Ascending aorta (tissue), 2 donors: Measurements from ENCODE around the gene MYO5C. TPM values are rescaled to one million over a fixed set of nuclear protein-coding genes. Genes with fewer than 3 reads are reported as not detected.
"Not testable (repeated sequence)": the region's sequence is repeated elsewhere in the genome, so short reads cannot be mapped to it uniquely, and the experiment has no call there.

Experiments
- DNase-seq, 2 donors: peaks; one replicate each; pipeline ENCODE4 v3.0.0-alpha.2; 2019; ENCODE audit warnings: low spot score in 2 of 2
- H3K27ac ChIP-seq, 2 donors: fragments of 200-600 bp; sonication (generic); one replicate each; pipeline ENCODE4 v1.5.1; 2016 to 2017; ENCODE audit warnings: mild to moderate bottlenecking in 1 of 2
- H3K27me3 ChIP-seq: fragments of 200-600 bp; sonication (generic); one replicate; pipeline ENCODE4 v1.5.1; 2017
- H3K36me3 ChIP-seq, 2 donors: fragments of 200-600 bp; sonication (generic); one replicate each; pipeline ENCODE4 v1.5.1; 2016
- H3K4me1 ChIP-seq, 2 donors: fragments of 200-600 bp; sonication (generic); one replicate each; pipeline ENCODE4 v1.5.1; 2016 to 2017; ENCODE audit warnings: mild to moderate bottlenecking in 1 of 2
- H3K4me3 ChIP-seq, 2 donors: fragments of 200-600 bp; sonication (generic); one replicate each; pipeline ENCODE4 v1.5.1; 2016 to 2017; ENCODE audit warnings: mild to moderate bottlenecking in 1 of 2
- H3K9me3 ChIP-seq, 2 donors: fragments of 200-600 bp; sonication (generic); one replicate each; pipeline ENCODE4 v1.5.1; 2016
- CTCF ChIP-seq, 3 experiments: fragments of 200-600 bp in 2 of 3; fragments of 450-650 bp in 1 of 3; sonication (generic) in 2 of 3; IDR thresholded peaks; one replicate each; pipeline ENCODE4 v1.5.1; 2016 to 2019; ENCODE audit warnings: antibody characterized with exemption in 3 of 3, mild to moderate bottlenecking in 1 of 3, moderate library complexity in 1 of 3
- intact Hi-C: fragments of 100-400 bp; cut with DNase I; formaldehyde crosslinking; loops from one replicate; pipeline ENCODE4 v1.15.1; 2023
- total RNA-seq: library from RNA; depleted of rRNA; stranded (reverse); fragments of >200 nt; gene quantifications from one replicate; pipeline ENCODE4 v1.1.0, GENCODE V29; 2016

MYO5C gene
- total RNA-seq, 1 donor from 2014 or later, result 11.0 TPM

- TF ChIP-seq CTCF (IDR thresholded peaks at IDR 0.05), result no peak
- intact Hi-C loops, result no loop called here
- no peak for DNase-seq
- no peaks in the 10 kb centered on the region for H3K36me3 ChIP-seq
- H3K27me3 ChIP-seq, result no peaks in the 10 kb centered on the region
- H3K4me1 ChIP-seq, result no peaks in the 10 kb centered on the region
- no peak overlapping the region for H3K27ac ChIP-seq
- H3K4me3 ChIP-seq, result no peak overlapping the region
- H3K9me3 ChIP-seq, result no peaks in the 10 kb centered on the region
Observed at GRCh38 chr15:52289629-52290081, 5.9 kb downstream of the MYO5C start.

DNA sequence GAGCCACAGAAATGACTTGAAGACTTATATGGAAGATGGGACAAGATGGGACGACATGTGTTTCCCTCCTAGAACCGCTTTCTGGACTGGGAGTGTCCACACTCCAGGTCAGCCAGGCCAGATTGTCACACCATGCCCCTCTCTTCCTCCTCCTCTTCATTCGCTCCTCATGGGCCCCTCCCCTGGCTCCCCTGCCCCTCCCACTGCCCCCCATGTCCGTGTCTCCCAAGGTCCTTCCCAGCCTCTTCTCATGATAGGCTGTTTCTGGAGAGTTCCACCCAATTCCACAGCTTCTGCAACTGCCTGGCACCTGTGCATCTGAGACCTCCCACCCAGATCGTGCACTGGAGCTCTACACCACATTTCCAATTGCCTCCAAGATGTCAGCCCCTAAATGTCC, 6.6 kb downstream of the MYO5C start:
- Histone ChIP-seq H3K27me3 (no peaks in the 10 kb centered on the region), H3K36me3 (no peaks in the 10 kb centered on the region), H3K9me3 (no peaks in the 10 kb centered on the region), H3K4me3 (no peak overlapping the region), H3K4me1 (no peaks in the 10 kb centered on the region), H3K27ac (no peak overlapping the region)
- intact Hi-C loops, result no loop called here
- no peak for TF ChIP-seq CTCF (IDR thresholded peaks at IDR 0.05)
- no peak for DNase-seq

DNA sequence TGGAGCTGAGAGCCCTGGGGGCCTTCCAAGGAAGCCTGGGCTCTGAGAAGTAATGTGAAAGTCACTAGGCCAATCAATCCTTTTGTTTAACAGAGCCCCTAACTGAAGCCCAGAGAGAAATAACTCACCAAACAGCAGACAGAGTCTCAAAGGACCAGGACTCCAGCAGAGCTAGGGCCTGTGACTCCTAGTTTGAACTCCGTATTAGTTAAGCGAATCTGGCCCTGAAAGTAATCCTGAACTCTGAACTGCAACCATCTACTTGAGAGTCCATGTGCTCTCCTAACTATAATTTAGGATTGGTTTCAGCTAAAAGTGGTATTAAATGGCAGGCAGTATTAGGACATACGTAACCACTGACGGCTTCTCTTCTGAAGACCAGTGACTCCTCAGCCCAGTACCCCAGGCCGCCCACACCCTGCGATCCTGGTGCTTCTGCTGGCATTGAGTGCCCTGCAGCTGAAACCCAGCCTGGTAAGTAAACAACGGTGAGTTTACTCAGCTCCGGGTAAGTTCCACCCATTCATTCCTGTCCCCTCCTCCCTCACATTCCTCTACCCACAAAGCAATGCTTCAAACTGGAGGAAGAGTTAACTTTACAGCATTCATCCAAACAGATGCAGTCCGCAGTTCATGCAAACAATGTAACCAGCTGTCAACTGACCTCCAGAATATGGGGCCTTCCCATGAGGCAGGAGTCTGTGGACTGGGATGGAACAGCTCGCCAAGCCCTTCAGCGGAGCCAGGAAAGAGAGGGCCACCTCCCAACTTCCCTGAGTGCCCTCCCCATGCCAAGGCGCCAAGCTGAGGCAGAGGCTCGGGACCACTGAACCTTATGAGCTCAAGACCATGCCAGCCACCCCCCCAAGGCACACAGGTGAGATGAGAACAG, 7.3 kb downstream of the MYO5C start:
- no peaks in the 10 kb centered on the region for H3K27me3 ChIP-seq
- H3K9me3 ChIP-seq, result no peaks in the 10 kb centered on the region
- no peaks in the 10 kb centered on the region for H3K4me1 ChIP-seq
- no peaks in the 10 kb centered on the region for H3K36me3 ChIP-seq
- no peak for DNase-seq
- no peak for TF ChIP-seq CTCF (IDR thresholded peaks at IDR 0.05)
- no peak overlapping the region for H3K27ac ChIP-seq
- H3K4me3 ChIP-seq, result no peak overlapping the region
- intact Hi-C loops, result no loop called here

- no peak for TF ChIP-seq CTCF (IDR thresholded peaks at IDR 0.05)
Observed at GRCh38 chr15:52287114-52287513, 8.5 kb downstream of the MYO5C start.

GRCh38 chr15:52285941-52286340, 9.7 kb downstream of the MYO5C start:
- DNase-seq, H3K27ac ChIP-seq, intact Hi-C loops, H3K27me3 ChIP-seq, H3K9me3 ChIP-seq, H3K4me3 ChIP-seq, H3K36me3 ChIP-seq, H3K4me1 ChIP-seq: not testable (repeated sequence)

More at GRCh38 chr15:52287114-52287513, 8.5 kb downstream of the MYO5C start:
- H3K27me3 ChIP-seq, result no peaks in the 10 kb centered on the region
- no peak overlapping the region for H3K27ac ChIP-seq
- no peaks in the 10 kb centered on the region for H3K36me3 ChIP-seq
- no peaks in the 10 kb centered on the region for H3K4me1 ChIP-seq
- H3K9me3 ChIP-seq, result no peaks in the 10 kb centered on the region
- H3K4me3 ChIP-seq, result no peak overlapping the region
- intact Hi-C loops, result no loop called here
- no peak for DNase-seq

- no peaks in the 10 kb centered on the region for H3K27me3 ChIP-seq
- no peak overlapping the region for H3K4me3 ChIP-seq
- no peaks in the 10 kb centered on the region for H3K36me3 ChIP-seq
- no peaks in the 10 kb centered on the region for H3K9me3 ChIP-seq
- no peak overlapping the region for H3K27ac ChIP-seq
- no peak for TF ChIP-seq CTCF (IDR thresholded peaks at IDR 0.05)
- H3K4me1 ChIP-seq, result no peaks in the 10 kb centered on the region
- intact Hi-C loops, result no loop called here
- no peak for DNase-seq
Observed at GRCh38 chr15:52284164-52284563, 11.4 kb downstream of the MYO5C start.
